Placental epithelial cell (primary cell): Measurements from ENCODE around the gene ZC3HAV1. TPM values are rescaled to one million over a fixed set of nuclear protein-coding genes. Genes with fewer than 3 reads are reported as not detected.

Source experiments
- total RNA-seq: library from RNA; depleted of rRNA; stranded (reverse); fragments of >200 nt; gene quantifications from 2 replicates; pipeline ENCODE4 v1.2.3, GENCODE V29; 2012

ZC3HAV1 gene
- 20.8 and 32.6 TPM in 2 replicates for total RNA-seq

GRCh38 chr7:139109188-139109982 is at the start of gene ZC3HAV1:
Gene ZC3HAV1 (minus strand): TSS chr7:139109720. CDS start chr7:139109331, 389 bp downstream.

GRCh38 chr7:139035586-139036353 is 73.8 kb downstream of the ZC3HAV1 start, which contains the start of gene ZC3HAV1L:
Gene ZC3HAV1L (minus strand): TSS chr7:139036042. CDS start chr7:139036017, 25 bp downstream.

Other genes starting within 250 kb of the ZC3HAV1 start
- gene KIAA1549, start 128.3 kb downstream of the ZC3HAV1 start, total RNA-seq = 8.2 and 14.3 TPM in 2 replicates
- 50.3 and 55.2 TPM in 2 replicates for gene ZC3HAV1L, start 73.7 kb downstream of the ZC3HAV1 start, total RNA-seq
- gene UBN2, start 121.5 kb upstream of the ZC3HAV1 start, total RNA-seq = 9.0 and 12.2 TPM in 2 replicates
- gene FMC1, start 231.6 kb upstream of the ZC3HAV1 start, total RNA-seq = 12.6 and 14.1 TPM in 2 replicates